Liver (tissue), 9 donors: Measurements from ENCODE around the gene CEMIP. TPM values are rescaled to one million over a fixed set of nuclear protein-coding genes. Genes with fewer than 3 reads are reported as not detected.

ENCODE experiments used
- DNase-seq: peaks from one replicate; pipeline ENCODE4 v3.0.0-alpha.2; 2017; ENCODE audit warnings: low spot score
- H3K27ac ChIP-seq, 2 donors: one replicate each; pipeline ENCODE4 v1.7.0; 2013; ENCODE audit warnings: inconsistent platforms in 2 of 2, low read length in 2 of 2, control low read depth in 1 of 2, low read depth in 1 of 2, mild to moderate bottlenecking in 1 of 2
- H3K27me3 ChIP-seq, 4 donors: one replicate each; pipeline versions ENCODE4 v1.6.1 to v1.7.0; 2013; ENCODE audit warnings: low read length in 3 of 4, inconsistent platforms in 1 of 4, mild to moderate bottlenecking in 1 of 4, moderate library complexity in 1 of 4; ENCODE audit not compliant: control insufficient read depth in 4 of 4, insufficient read depth in 4 of 4
- H3K36me3 ChIP-seq, 4 donors: one replicate each; pipeline versions ENCODE4 v1.6.1 to v1.7.0; 2013; ENCODE audit warnings: low read length in 3 of 4, mild to moderate bottlenecking in 3 of 4, low read depth in 1 of 4, moderate library complexity in 1 of 4; ENCODE audit not compliant: control insufficient read depth in 4 of 4, insufficient read depth in 3 of 4
- H3K4me1 ChIP-seq, 4 donors: one replicate each; pipeline versions ENCODE4 v1.6.1 to v1.7.0; 2013; ENCODE audit warnings: low read length in 3 of 4, mild to moderate bottlenecking in 3 of 4, moderate library complexity in 1 of 4; ENCODE audit not compliant: control insufficient read depth in 4 of 4, insufficient read depth in 4 of 4
- H3K4me3 ChIP-seq, 3 donors: one replicate each; pipeline versions ENCODE4 v1.6.1 to v1.7.0; 2013; ENCODE audit warnings: low read length in 3 of 3, control low read depth in 1 of 3, low read depth in 1 of 3, mild to moderate bottlenecking in 1 of 3
- H3K9ac ChIP-seq, 2 donors: one replicate each; pipeline ENCODE4 v1.7.0; 2013; ENCODE audit warnings: low read length in 2 of 2, mild to moderate bottlenecking in 2 of 2, moderate library complexity in 2 of 2, control low read depth in 1 of 2, low read depth in 1 of 2
- H3K9me3 ChIP-seq, 4 donors: one replicate each; pipeline versions ENCODE4 v1.6.1 to v1.7.0; 2013; ENCODE audit warnings: low read length in 3 of 4; ENCODE audit not compliant: control insufficient read depth in 4 of 4
- FOXA2 ChIP-seq: IDR thresholded peaks from 2 replicates; pipeline ENCODE4 v1.6.1; 2016; ENCODE audit warnings: antibody characterized with exemption
- GABPA ChIP-seq, 2 donors: IDR thresholded peaks in 1 of 2; conservative IDR thresholded peaks in 1 of 2; 2 replicates each; pipeline ENCODE4 v1.6.1; 2016; ENCODE audit warnings: antibody characterized with exemption in 2 of 2, mild to moderate bottlenecking in 1 of 2, moderate library complexity in 1 of 2
- HNF4A ChIP-seq, 2 donors: conservative IDR thresholded peaks; 2 replicates each; pipeline ENCODE4 v1.6.1; 2016; ENCODE audit warnings: antibody characterized with exemption in 2 of 2, mild to moderate bottlenecking in 2 of 2
- HNF4G ChIP-seq: IDR thresholded peaks from 2 replicates; pipeline ENCODE4 v1.6.1; 2016; ENCODE audit warnings: antibody characterized with exemption
- JUND ChIP-seq, 2 donors: IDR thresholded peaks; 2 replicates each; pipeline ENCODE4 v1.6.1; 2016; ENCODE audit warnings: antibody characterized with exemption in 2 of 2
- NR2F2 ChIP-seq: IDR thresholded peaks from 2 replicates; pipeline ENCODE4 v1.6.1; 2016; ENCODE audit warnings: antibody characterized with exemption
- RAD21 ChIP-seq, 2 donors: IDR thresholded peaks; 2 replicates each; pipeline ENCODE4 v1.6.1; 2016; ENCODE audit warnings: antibody characterized with exemption in 2 of 2, mild to moderate bottlenecking in 2 of 2
- RXRA ChIP-seq, 2 donors: IDR thresholded peaks; 2 replicates each; pipeline ENCODE4 v1.6.1; 2017 to 2018; ENCODE audit warnings: antibody characterized with exemption in 2 of 2, mild to moderate bottlenecking in 1 of 2
- SP1 ChIP-seq: IDR thresholded peaks from 2 replicates; pipeline ENCODE4 v1.6.1; 2018; ENCODE audit warnings: antibody characterized with exemption, mild to moderate bottlenecking
- TAF1 ChIP-seq: conservative IDR thresholded peaks from 2 replicates; pipeline ENCODE4 v1.6.1; 2016; ENCODE audit warnings: antibody characterized with exemption, mild to moderate bottlenecking
- YY1 ChIP-seq: IDR thresholded peaks from 2 replicates; pipeline ENCODE4 v1.6.1; 2016; ENCODE audit warnings: antibody characterized with exemption, mild to moderate bottlenecking
- WGBS: extraction: QIAGEN DNeasy Blood & Tissue Kit; methylation state at CpG from one replicate; pipeline ENCODE4 v1.1.7; 2013; 5-methylcytosine and 5-hydroxymethylcytosine counted together
- polyA plus RNA-seq, 2 donors: library from polyadenylated mRNA; stranded (reverse) in 1 of 2; unstranded in 1 of 2; fragments of 200-250 nt in 1 of 2; fragments of >200 nt in 1 of 2; fragmentation: Nextera tagmentation in 1 of 2; extraction: Ambion mirVana in 1 of 2; gene quantifications; one replicate each; pipeline versions ENCODE4 v1.2.1 to v1.2.3, GENCODE V29; 2013 to 2015
- total RNA-seq, 2 donors: library from RNA; depleted of rRNA; stranded (reverse); fragments of >200 nt; gene quantifications; one replicate each; pipeline ENCODE4 v1.2.3, GENCODE V29; 2014
- TF ChIP-seq, protein P1 (sequence below): fragments of 150-350 bp; IDR thresholded peaks from 2 replicates; pipeline ENCODE4 v1.5.1; 2017; ENCODE audit warnings: improper control_type of control experiment, low read depth, low read length; ENCODE audit not compliant: missing input control
- TF ChIP-seq, protein P2 (sequence below): IDR thresholded peaks from 2 replicates; pipeline ENCODE4 v1.6.1; 2016; ENCODE audit warnings: antibody characterized with exemption
- TF ChIP-seq, protein P3 (sequence below): IDR thresholded peaks from 2 replicates; pipeline ENCODE4 v1.6.1; 2016; ENCODE audit warnings: antibody characterized with exemption
- TF ChIP-seq, protein P4 (sequence below): IDR thresholded peaks from 2 replicates; pipeline ENCODE4 v1.6.1; 2016; ENCODE audit warnings: antibody characterized with exemption
- donor health status: healthy.
- donor health status: healthy.
- donor health status: healthy.
- donor health status: healthy.
- donor health status: healthy.

The CEMIP gene
- total and polyA plus RNA-seq, 4 donors, result under 0.01 to 0.89 (median 0.21) TPM

DNA sequence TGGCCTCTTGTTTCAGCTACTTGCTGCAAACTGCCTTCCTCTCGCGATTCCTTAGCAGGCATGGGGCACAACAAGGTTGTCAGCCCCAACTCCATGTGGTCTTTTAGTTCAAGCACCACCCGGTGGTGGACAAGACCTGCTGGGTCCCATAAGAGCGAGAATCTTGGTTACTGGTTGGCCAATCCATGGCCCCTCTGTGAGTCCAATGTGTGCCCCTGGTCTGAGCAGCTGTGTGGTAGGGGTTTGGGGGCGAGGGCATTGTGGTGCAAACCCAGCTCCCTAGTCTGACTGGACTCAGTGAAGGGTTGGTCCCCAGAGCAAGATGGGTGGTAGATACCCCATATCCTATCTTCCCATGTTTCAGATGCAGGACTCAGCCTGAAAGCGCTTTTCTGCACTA, 161.7 kb downstream of the CEMIP start:
- DNase-seq, result no peak
- no peaks in the 10 kb centered on the region for H3K4me1 ChIP-seq
- 97% methylated on average over 6 of the region's 6 CpGs for WGBS
- H3K36me3 ChIP-seq, result peaks cover 1 to 43% (median 12%) of the 10 kb centered on the region in 4 donors
- H3K27me3 ChIP-seq, result no peaks in the 10 kb centered on the region
- no peak overlapping the region for H3K27ac ChIP-seq
- H3K4me3 ChIP-seq, result no peak overlapping the region
- no peak for TF ChIP-seq FOXA2
- H3K9ac ChIP-seq, result no peak overlapping the region
- no peaks in the 10 kb centered on the region for H3K9me3 ChIP-seq

DNA sequence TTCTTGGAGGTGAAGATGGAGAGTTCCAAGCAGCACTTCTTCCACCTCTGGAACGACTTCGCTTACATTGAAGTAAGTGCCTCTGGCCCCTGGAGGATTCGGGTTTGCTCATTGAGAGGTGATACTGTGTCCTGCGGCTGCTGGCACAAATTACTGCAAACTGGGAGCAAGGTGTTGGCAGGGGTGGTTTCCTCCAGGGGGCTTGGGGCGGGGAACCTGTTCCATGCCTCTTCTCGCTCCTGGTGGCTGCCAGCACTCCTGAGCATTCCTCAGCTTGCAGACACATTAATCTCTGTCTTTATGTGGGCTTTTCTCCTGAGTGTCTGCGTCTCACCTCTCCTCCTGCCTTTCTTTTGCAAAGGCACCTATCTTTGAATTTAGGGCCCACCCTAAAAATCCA, 163.1 kb downstream of the CEMIP start:
- Histone ChIP-seq H3K9me3 (no peaks in the 10 kb centered on the region), H3K4me1 (no peaks in the 10 kb centered on the region), H3K27me3 (no peaks in the 10 kb centered on the region), H3K4me3 (no peak overlapping the region), H3K36me3 (peaks cover 1 to 47% (median 23%) of the 10 kb centered on the region in 4 donors), H3K27ac (no peak overlapping the region), H3K9ac (no peak overlapping the region)
- 83% methylated on average over 7 of the region's 7 CpGs for WGBS
- no peak for DNase-seq
- TF ChIP-seq SP1, result no peak
- no peak for TF ChIP-seq HNF4A (conservative IDR thresholded peaks at IDR 0.05)
- TF ChIP-seq, protein P1, sequence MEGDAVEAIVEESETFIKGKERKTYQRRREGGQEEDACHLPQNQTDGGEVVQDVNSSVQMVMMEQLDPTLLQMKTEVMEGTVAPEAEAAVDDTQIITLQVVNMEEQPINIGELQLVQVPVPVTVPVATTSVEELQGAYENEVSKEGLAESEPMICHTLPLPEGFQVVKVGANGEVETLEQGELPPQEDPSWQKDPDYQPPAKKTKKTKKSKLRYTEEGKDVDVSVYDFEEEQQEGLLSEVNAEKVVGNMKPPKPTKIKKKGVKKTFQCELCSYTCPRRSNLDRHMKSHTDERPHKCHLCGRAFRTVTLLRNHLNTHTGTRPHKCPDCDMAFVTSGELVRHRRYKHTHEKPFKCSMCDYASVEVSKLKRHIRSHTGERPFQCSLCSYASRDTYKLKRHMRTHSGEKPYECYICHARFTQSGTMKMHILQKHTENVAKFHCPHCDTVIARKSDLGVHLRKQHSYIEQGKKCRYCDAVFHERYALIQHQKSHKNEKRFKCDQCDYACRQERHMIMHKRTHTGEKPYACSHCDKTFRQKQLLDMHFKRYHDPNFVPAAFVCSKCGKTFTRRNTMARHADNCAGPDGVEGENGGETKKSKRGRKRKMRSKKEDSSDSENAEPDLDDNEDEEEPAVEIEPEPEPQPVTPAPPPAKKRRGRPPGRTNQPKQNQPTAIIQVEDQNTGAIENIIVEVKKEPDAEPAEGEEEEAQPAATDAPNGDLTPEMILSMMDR, result no peak
- TF ChIP-seq TAF1, result no peak
- TF ChIP-seq GABPA (IDR thresholded peaks at IDR 0.05 in 1 of 2, conservative IDR thresholded peaks at IDR 0.05 in 1 of 2), result no peak
- no peak for TF ChIP-seq HNF4G
- no peak for TF ChIP-seq RAD21 (IDR thresholded peaks at IDR 0.05)
- TF ChIP-seq JUND (IDR thresholded peaks at IDR 0.05), result no peak
- TF ChIP-seq, protein P2, sequence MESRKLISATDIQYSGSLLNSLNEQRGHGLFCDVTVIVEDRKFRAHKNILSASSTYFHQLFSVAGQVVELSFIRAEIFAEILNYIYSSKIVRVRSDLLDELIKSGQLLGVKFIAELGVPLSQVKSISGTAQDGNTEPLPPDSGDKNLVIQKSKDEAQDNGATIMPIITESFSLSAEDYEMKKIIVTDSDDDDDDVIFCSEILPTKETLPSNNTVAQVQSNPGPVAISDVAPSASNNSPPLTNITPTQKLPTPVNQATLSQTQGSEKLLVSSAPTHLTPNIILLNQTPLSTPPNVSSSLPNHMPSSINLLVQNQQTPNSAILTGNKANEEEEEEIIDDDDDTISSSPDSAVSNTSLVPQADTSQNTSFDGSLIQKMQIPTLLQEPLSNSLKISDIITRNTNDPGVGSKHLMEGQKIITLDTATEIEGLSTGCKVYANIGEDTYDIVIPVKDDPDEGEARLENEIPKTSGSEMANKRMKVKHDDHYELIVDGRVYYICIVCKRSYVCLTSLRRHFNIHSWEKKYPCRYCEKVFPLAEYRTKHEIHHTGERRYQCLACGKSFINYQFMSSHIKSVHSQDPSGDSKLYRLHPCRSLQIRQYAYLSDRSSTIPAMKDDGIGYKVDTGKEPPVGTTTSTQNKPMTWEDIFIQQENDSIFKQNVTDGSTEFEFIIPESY, result no peak
- no peak for TF ChIP-seq RXRA (IDR thresholded peaks at IDR 0.05)

DNA sequence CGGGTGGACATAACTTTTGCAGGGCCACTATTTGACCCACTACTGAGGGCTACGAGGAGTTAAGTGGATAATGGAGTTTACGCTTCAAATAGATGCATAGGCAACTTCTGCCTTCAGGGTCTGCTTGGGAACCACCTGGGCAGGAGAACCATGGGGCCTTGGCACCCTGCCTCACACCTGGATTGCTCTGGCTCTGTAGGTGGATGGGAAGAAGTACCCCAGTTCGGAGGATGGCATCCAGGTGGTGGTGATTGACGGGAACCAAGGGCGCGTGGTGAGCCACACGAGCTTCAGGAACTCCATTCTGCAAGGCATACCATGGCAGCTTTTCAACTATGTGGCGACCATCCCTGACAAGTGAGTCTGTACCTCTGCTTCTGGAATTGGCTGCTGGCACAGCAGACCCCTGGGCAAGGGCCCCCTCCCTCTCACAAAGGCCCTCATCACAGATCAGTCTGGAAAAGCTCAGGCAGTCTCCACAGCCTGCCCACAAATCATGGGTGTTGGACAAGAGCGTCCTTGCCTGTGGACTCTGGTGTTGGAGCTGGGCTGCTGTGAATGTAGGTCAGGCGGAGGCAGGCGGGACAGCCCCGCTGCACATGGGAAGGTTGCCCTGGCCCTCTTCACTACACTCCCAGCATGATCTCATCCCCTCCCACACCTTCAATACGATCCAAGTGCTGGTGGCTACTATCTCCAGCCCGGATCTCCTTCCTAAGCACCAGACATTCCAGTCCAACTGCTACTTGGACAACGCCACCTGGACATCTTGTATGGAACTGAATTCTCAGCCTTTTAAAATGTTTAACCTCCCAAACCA, 163.8 kb downstream of the CEMIP start:
- TF ChIP-seq YY1, result no peak
- TF ChIP-seq RAD21 (IDR thresholded peaks at IDR 0.05), result no peak
- TF ChIP-seq HNF4A (conservative IDR thresholded peaks at IDR 0.05), result no peak
- TF ChIP-seq, protein P3, sequence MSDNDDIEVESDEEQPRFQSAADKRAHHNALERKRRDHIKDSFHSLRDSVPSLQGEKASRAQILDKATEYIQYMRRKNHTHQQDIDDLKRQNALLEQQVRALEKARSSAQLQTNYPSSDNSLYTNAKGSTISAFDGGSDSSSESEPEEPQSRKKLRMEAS, result no peak
- TF ChIP-seq NR2F2, result no peak
- TF ChIP-seq JUND (IDR thresholded peaks at IDR 0.05), result no peak
- TF ChIP-seq RXRA (IDR thresholded peaks at IDR 0.05), result no peak
- no peak for TF ChIP-seq GABPA (IDR thresholded peaks at IDR 0.05 in 1 of 2, conservative IDR thresholded peaks at IDR 0.05 in 1 of 2)
- no peak for TF ChIP-seq FOXA2
- TF ChIP-seq HNF4G, result no peak
- TF ChIP-seq, protein P4, sequence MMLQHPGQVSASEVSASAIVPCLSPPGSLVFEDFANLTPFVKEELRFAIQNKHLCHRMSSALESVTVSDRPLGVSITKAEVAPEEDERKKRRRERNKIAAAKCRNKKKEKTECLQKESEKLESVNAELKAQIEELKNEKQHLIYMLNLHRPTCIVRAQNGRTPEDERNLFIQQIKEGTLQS, result no peak
- no peak for DNase-seq
- Histone ChIP-seq H3K27me3 (no peaks in the 10 kb centered on the region), H3K9me3 (no peaks in the 10 kb centered on the region), H3K9ac (no peak overlapping the region), H3K27ac (no peak overlapping the region), H3K4me1 (no peaks in the 10 kb centered on the region), H3K4me3 (no peak overlapping the region), H3K36me3 (peaks cover 1 to 52% (median 28%) of the 10 kb centered on the region in 4 donors)
- WGBS, result 97% methylated on average over 16 of the region's 16 CpGs
